IPS DF 4.7 (cell line): ENCODE results near the gene RNF7.
"Not testable (repeated sequence)": the region's sequence is repeated elsewhere in the genome, so short reads cannot be mapped to it uniquely, and the experiment has no call there.

Source experiments
- DNase-seq: peaks from one replicate; pipeline ENCODE4 v3.0.0-alpha.2; 2013; ENCODE audit warnings: low spot score; ENCODE audit errors: extremely low read depth

The RNF7 gene

DNA sequence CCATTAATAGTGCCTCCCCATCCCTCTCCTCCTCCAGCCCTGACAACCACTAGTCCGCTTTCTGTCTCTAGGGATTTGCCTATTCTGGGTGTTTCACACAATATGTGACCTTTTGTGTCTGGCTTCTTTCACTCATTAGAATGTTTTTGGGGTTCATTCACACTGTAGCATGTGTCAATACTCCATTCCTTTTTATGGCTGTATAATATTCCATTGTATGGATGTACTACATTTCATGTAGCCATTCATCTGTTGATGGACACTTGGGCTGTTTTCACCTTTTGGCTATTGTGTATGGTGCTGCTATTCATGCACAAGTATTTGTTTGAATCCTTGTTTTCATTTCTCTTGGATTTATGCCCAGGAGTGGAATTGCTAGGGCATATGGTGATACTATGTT is 41.6 kb downstream of the RNF7 start:
- no peak for DNase-seq

DNA sequence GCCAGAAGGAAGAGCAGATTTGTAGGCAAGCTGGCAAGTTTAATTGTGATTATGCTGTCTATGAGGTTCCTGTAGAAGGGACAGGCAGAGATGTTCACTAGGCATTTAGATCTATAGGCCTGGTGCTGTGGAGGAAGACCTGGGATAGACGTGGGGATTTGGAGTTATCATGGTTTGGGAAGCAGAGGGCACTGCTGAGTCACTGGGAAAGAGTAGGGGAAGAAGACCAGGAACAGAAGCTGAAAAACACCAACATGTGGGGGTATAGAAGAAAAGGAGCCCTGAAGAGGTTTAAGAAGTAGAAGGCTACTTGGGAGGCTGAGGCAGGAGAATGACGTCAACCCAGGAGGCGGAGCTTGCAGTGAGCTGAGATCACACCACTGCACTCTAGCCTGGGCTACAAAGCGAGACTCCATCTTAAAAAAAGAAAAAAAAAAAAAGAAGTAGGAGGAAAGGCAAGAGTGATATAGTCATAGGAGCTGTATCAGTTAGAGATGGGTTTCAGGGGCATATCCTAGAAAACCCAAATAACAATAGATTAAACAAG is 44.4 kb downstream of the RNF7 start:
- DNase-seq, result no peak

DNA sequence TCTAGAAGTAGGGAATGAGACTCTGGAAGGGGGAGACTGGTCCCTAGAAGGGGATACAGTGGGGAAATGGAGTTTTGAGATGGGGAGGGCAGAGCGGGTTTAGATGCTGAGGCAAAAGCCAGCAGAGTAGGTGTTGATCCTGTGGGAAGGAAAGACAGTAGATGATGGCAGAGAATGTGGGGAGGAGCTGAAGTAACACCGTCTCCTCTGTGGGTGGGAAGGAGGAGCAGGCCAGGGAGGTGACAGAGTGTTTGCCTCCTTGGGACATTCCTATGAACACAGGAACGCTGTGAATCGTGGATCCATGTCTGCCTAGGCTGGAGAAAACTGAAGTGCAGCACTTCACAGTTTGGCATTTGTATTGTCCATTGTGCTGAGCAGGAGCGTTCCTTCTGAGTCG is 45.5 kb downstream of the RNF7 start:
- DNase-seq, result no peak

DNA sequence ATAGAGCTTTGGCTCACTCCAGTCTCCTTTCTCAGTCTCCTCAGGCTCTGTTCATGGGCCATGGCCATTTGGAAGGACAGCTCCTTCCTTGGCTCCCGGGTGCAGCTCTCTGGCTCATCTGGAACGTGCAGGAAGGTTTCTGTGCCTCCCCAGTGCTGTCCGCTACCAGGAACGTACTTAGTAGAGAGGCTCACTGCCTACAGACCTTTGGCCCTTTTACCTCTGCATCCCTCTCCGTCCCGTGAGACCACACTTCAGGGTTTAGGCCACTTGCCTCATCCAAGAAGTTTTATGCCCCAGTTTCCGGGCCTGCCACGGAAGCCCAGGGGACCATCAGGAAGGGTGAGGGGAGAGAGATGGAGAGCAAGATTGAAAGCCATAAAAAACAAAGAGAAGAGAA is 46.0 kb downstream of the RNF7 start:
- DNase-seq, result no peak

DNA sequence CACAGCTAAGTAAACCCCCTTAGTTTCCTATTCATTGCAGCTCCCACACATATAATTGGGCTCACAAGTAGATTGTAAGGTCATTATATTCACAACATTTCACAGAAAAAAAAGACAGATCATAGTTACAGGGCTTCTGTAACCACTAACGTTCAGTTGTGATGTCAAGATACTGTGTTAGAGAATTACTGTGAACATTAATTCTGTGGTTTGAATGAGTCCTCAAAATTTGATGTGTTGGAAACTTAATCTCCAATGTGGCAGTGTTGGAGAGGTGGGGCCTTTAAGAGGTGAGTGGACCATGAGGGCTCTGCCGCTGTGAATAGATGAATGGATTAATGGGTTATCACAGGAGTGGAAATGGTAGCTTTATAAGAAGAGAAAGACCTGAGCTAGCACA is 46.4 kb downstream of the RNF7 start:
- DNase-seq, result no peak

DNA sequence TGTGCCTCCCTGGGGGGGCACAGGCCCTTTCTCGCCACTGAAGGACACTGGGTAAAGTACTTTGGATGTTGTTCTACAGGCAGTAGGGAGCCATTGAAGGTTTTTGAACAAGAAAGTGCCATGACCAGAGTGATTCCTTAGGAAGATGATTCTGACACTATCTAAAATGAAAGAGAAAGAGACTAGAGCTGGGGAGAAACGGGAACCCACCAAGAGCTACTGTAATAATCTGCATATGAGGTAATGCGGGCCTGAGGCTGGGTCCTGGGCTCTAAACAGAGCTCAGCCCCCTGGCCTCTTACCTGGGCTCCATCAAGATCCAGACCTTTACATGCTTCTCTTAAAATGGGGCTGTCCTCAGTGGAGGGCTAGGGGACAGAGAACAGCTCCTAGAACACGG is 50.1 kb downstream of the RNF7 start:
- no peak for DNase-seq

DNA sequence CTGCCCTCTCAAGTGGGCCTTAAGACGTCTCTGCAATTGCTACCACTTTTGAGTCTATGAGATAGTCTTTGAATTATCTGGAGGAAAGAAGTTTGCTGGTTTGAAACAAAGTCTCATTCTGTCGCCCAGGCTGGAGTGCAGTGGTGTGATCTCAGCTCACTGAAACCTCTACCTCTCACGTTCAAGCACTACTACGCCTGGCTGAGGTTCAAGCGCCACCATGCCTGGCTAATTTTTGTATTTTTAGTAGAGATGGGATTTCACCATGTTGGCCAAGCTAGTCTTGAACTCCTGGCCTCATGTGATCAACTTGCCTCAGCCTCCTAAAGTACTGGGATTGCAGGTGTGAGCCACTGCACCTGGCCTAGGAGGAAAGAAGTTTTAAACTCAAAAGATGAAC is 50.7 kb downstream of the RNF7 start:
- DNase-seq, result not testable (repeated sequence)

DNA sequence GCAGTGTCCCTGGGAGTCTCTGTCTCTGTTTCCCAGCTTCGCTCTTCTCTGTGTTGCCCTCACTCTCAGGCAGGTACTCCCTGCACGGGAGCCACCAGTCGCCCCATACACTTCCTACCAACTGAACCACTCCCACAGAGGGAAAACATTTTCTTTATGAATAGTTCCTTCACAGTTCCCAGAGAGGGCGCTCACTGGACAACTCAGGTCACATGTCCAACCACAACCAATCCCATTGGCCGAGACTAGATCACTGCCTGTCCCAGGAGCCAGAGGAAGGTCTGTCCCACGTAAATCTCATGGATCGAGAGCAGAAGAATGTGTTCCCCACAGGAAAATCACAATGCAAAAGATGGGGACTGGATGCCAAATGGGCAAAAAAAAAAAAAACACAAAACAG is 51.2 kb downstream of the RNF7 start:
- no peak for DNase-seq

DNA sequence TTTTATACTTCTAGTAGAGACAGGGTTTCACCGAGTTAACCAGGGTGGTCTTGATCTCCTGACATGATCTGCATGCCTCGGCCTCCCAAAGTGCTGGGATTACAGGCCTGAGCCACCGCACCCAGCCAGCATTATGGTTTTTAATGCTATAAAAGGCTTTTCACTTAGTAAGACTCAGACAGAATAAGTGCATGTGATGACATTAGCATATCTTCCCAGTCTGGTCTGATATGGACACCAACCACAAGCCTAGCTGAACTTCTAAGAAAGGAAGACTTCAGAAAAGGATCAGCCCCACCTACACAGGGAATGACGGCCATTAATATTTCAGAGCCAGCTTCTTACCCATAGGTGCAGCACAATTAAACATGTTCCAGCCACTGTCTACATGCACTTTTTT is 52.1 kb downstream of the RNF7 start:
- no peak for DNase-seq

DNA sequence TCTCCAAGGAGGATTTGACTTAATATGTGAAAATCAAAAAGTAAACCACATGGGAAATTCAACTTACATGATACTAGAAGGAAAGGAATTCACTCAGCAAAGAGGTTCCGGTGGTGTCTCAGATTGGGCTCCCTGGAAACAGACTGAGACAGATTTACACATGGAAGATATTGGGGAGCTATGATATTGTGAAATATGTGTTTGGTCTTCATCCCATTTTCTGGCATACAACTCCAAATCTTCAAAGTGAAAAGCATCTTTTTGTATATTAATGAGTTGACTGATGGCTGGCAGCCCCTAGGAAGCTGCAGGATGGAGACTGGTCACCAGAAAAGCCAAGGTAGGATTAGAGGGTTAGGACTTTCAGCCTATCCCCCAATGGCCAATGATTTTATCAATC is 54.4 kb downstream of the RNF7 start:
- DNase-seq, result no peak

DNA sequence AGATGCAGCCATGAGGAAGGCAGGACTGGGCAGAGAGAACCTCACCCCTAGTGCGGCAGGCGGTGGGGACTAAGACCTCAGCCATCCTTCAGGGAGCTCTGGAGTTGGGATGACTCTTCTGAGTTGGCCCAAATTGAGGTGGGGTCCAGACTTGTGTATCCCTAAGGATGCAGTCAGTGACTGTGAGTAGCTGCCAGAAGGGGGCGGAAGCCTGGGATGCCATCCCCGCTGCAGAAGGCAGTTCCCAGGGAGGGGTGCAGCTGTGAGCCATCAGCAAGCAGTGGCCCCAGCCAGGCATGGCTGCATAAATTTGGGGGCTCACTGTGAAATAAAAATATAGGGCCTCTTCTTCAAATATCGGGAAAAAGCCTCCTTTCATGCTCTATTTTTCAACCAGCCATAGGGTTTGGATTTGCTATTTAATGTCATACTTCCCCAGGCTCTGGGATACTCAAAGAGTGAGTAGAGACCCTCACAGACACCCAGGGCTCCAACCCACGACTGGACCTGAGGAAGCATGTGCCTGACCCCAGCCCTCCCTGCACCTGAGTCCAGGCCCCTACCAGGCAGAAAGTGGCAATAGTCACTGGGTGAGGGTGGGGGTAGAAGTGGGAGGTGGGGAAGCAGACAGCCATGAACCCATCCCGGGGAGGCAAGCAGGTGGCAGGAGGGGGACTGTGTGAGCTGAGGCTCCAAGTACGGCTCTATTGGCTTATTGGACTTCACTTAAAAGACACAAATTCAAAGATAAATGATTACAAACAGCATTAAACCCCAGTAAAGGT is 55.6 kb downstream of the RNF7 start:
- DNase-seq, result peak; percentile 53

DNA sequence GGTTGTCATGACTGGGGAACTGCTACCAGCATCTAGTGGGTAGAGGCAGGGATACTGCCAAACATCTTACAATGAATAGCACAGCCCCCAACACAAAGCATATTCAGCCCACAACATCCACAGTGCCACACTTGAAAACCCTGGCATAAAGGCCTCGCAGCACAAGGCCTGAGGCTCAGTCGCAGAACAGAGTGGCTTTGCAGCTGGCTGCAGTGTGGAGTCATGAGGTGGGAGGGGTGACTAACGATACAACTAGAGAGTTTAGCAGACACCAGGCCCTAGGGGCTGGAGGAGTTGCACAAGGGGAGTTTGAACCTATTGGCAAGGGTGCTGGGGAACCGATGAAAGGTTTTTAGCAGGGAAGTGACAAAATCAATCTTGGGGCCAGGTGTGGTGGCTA is 57.2 kb downstream of the RNF7 start:
- DNase-seq, result no peak

DNA sequence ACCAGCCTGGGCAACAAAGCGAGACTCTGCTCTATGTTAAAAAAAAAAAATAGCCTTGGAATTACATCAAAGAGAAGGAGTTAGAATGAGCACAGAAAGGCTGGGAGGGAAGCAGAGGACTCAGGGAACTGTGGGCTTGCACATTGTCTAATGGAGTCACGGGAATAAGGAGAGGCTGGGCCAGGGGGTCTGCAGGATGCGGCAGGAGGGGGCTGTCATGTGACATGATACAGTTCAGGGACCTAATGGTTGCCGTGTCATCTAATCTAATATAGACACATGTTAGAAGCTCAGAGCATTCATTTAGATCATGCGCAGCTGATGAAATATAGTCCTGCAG is 57.6 kb downstream of the RNF7 start:
- no peak for DNase-seq

DNA sequence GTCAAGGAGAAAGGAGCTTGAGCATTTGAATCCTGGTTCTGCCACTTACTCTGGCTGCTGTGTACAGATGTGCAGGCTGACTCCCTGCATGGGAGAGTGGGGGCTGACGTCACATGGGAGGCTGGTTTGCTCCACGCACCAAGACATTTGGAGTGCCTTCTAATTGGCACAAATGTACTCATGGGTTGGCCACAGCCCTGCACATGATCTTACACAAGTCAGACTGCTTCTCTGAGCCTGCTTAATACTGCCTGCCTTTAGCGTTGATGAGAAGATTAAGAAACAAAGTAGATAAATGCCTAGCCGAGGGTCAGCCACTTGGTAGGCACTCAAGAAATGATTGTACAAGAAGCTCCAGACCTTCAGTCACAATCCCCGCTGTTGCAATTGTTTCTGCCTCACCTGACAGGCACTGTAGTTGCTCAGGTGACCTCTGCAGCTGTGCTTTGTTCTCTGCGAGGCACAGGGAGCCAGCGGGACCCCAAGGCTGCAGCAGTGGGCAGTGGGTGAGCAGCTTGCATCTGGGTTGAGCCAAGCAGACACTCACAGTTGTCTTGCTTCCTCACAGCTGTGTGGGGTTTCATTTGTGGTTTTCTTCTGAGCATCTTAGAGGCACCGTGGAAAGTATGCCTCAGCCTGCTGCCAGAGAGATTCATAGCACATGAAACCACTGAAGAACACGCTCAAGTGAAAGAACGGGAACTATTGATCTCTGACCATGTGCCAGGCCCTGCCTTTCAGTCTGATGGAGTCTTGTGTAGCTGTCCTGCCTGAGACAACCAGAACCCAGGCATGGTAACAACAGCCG is 58.2 kb downstream of the RNF7 start:
- no peak for DNase-seq
